ENCODE measurements around the gene SEPHS1. TPM values are rescaled to one million over a fixed set of nuclear protein-coding genes. Genes with fewer than 3 reads are reported as not detected.

SEPHS1 gene
- total RNA-seq, 1 experiment from 2014 or later = 111 TPM

DNA sequence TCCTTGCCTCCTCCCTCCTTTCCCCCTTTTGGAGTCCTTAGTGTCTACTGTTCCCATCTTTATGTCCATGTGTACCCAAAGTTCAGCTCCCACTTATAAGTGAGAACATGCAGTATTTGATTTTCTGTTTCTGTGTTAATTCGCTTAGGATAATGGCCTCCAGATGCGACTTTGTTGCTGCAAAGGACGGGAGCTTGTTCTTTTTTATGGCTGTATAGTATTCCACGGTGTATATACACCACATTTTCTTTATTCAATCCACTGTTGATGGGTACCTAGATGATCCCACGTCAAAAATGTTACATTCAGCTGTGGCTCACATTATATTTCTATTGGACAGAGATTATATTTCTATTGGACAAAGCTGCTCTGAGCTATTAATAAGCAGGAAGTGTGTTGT lies 24.4 kb upstream of the SEPHS1 start:
- no TSS peak for BruUV-seq (replicated peaks)
- POLR2A ChIA-PET (ENCODE audit: low non-redundant PET) = no interaction called here
- H3K4me3 ChIP-seq (ENCODE audit: low read depth, low read length, poor library complexity, severe bottlenecking) = no peak overlapping the region
- CTCF ChIA-PET = interaction anchor here (0.5 to 2.6 kb wide), 8 partner anchors 66 to 405 kb away, joined by 3 to 25 read pairs (median 5); partner anchors contain the start of gene PRPF18
- intact Hi-C loops (cut with micrococcal nuclease; ENCODE audit: unreplicated experiment) = loop anchor here (1.0 to 5.0 kb wide), 4 partner anchors 68 to 405 kb away; partner anchors contain the start of gene PRPF18
- H3K27ac ChIP-seq (ENCODE audit: low read depth, low read length, poor library complexity, severe bottlenecking) = no peak overlapping the region
- peaks cover 11% of the 10 kb centered on the region for H3K27me3 ChIP-seq (replicated peaks; ENCODE audit: insufficient read depth, low read depth, low read length, poor library complexity)
- no peaks in the 10 kb centered on the region for H3K4me1 ChIP-seq (ENCODE audit: insufficient read depth, low read length, poor library complexity, severe bottlenecking)
- H3K36me3 ChIP-seq (ENCODE audit: insufficient read depth, low read length, poor library complexity, severe bottlenecking) = no peaks in the 10 kb centered on the region
- no peaks in the 10 kb centered on the region for H3K9me3 ChIP-seq (ENCODE audit: low read depth, low read length, poor library complexity, severe bottlenecking)
- TF ChIP-seq CTCF (conservative IDR thresholded peaks at IDR 0.05; ENCODE audit: low read depth, low read length) (no peak), EZH2 (IDR thresholded peaks at IDR 0.05; ENCODE audit: borderline replicate concordance, low read depth, low read length, poor library complexity, severe bottlenecking) (no peak)
- DNase-seq (ENCODE audit: low spot score) = no peak

DNA sequence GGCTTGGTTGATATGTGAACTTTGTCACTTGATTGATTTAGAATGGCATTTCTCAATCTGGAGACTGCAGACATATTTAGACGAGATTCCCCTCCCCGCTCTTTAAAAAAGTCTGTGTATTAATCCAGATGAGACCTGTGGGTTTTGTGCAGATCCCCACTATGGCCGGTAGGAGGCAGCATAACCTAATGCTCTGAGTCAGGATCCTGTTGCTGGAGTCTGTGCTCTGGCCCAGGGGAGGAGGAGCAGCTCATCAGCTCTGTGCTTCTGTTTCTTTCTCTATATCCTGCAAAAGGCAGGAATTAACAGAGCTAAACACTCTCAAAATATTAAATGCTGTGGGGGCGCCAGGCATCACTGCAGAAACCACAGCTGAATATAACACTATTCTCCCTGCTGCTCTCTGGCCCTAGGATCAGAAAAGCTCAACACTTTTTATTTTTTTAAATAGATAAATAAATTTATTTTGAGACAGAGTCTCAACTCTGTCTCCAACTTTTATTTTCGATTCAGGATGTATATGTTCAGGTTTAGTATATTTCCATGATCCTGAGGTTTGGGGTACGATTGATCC lies 23.9 kb upstream of the SEPHS1 start:
- BruUV-seq (replicated peaks) = no TSS peak
- ChIA-PET POLR2A (ENCODE audit: low non-redundant PET) (interaction anchor here (0.5 kb wide), 1 partner anchor 168 kb away, joined by 4 read pairs; no protein-coding TSS in a partner anchor), CTCF (interaction anchor here (0.5 to 2.6 kb wide), 9 partner anchors 37 to 406 kb away, joined by 3 to 25 read pairs (median 5); partner anchors contain the start of gene PRPF18)
- Histone ChIP-seq H3K9me3 (ENCODE audit: low read depth, low read length, poor library complexity, severe bottlenecking) (no peaks in the 10 kb centered on the region), H3K27me3 (replicated peaks; ENCODE audit: insufficient read depth, low read depth, low read length, poor library complexity) (peaks cover 10% of the 10 kb centered on the region), H3K4me1 (ENCODE audit: insufficient read depth, low read length, poor library complexity, severe bottlenecking) (no peaks in the 10 kb centered on the region), H3K36me3 (ENCODE audit: insufficient read depth, low read length, poor library complexity, severe bottlenecking) (no peaks in the 10 kb centered on the region), H3K27ac (ENCODE audit: low read depth, low read length, poor library complexity, severe bottlenecking) (no peak overlapping the region), H3K4me3 (ENCODE audit: low read depth, low read length, poor library complexity, severe bottlenecking) (no peak overlapping the region)
- peak; percentile 92 for DNase-seq (ENCODE audit: low spot score)
- TF ChIP-seq EZH2 (IDR thresholded peaks at IDR 0.05; ENCODE audit: borderline replicate concordance, low read depth, low read length, poor library complexity, severe bottlenecking) (no peak), CTCF (conservative IDR thresholded peaks at IDR 0.05; ENCODE audit: low read depth, low read length) (peak; percentile 96)
- intact Hi-C loops (cut with micrococcal nuclease; ENCODE audit: unreplicated experiment) = loop anchor here (1.0 to 5.0 kb wide), 4 partner anchors 68 to 405 kb away; partner anchors contain the start of gene PRPF18

DNA sequence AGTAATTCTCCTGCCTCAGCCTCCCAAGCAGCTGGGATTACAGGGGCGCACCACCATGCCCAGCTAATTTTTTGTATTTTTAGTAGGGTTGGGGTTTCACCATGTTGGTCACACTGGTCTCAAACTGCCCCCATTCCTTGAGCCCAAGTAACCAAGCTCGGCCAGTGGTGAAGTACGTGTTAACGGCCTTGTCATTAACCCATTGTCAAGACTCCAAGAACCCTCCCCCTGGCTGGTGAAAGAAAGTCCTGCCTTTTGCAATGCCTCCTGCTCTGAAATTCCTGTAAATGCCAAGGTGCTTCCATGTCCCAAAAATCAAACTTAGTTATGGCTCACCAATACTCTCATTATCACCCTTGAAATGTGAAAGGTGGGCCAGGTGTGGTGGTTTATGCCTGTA lies 18.8 kb upstream of the SEPHS1 start:
- CTCF ChIA-PET = no interaction called here
- intact Hi-C loops (cut with micrococcal nuclease; ENCODE audit: unreplicated experiment) = no loop called here
- H3K4me1 ChIP-seq (ENCODE audit: insufficient read depth, low read length, poor library complexity, severe bottlenecking) = no peaks in the 10 kb centered on the region
- H3K27ac ChIP-seq (ENCODE audit: low read depth, low read length, poor library complexity, severe bottlenecking) = no peak overlapping the region
- no TSS peak for BruUV-seq (replicated peaks)
- POLR2A ChIA-PET (ENCODE audit: low non-redundant PET) = no interaction called here
- no peaks in the 10 kb centered on the region for H3K9me3 ChIP-seq (ENCODE audit: low read depth, low read length, poor library complexity, severe bottlenecking)
- H3K27me3 ChIP-seq (replicated peaks; ENCODE audit: insufficient read depth, low read depth, low read length, poor library complexity) = no peaks in the 10 kb centered on the region
- DNase-seq (ENCODE audit: low spot score) = no peak
- TF ChIP-seq EZH2 (IDR thresholded peaks at IDR 0.05; ENCODE audit: borderline replicate concordance, low read depth, low read length, poor library complexity, severe bottlenecking) = no peak
- TF ChIP-seq CTCF (conservative IDR thresholded peaks at IDR 0.05; ENCODE audit: low read depth, low read length) = no peak
- no peak overlapping the region for H3K4me3 ChIP-seq (ENCODE audit: low read depth, low read length, poor library complexity, severe bottlenecking)
- no peaks in the 10 kb centered on the region for H3K36me3 ChIP-seq (ENCODE audit: insufficient read depth, low read length, poor library complexity, severe bottlenecking)
